ENCODE measurements around the gene RTBDN.

RTBDN gene

DNA sequence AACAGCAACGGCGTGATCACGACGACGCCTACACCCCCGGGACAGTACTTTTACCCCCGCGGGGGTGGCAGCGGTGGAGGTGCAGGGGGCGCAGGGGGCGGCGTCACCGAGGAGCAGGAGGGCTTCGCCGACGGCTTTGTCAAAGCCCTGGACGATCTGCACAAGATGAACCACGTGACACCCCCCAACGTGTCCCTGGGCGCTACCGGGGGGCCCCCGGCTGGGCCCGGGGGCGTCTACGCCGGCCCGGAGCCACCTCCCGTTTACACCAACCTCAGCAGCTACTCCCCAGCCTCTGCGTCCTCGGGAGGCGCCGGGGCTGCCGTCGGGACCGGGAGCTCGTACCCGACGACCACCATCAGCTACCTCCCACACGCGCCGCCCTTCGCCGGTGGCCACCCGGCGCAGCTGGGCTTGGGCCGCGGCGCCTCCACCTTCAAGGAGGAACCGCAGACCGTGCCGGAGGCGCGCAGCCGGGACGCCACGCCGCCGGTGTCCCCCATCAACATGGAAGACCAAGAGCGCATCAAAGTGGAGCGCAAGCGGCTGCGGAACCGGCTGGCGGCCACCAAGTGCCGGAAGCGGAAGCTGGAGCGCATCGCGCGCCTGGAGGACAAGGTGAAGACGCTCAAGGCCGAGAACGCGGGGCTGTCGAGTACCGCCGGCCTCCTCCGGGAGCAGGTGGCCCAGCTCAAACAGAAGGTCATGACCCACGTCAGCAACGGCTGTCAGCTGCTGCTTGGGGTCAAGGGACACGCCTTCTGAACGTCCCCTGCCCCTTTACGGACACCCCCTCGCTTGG is 42.1 kb downstream of the RTBDN start:
- DNase-seq (ENCODE audit: low spot score): peak; percentile 81

DNA sequence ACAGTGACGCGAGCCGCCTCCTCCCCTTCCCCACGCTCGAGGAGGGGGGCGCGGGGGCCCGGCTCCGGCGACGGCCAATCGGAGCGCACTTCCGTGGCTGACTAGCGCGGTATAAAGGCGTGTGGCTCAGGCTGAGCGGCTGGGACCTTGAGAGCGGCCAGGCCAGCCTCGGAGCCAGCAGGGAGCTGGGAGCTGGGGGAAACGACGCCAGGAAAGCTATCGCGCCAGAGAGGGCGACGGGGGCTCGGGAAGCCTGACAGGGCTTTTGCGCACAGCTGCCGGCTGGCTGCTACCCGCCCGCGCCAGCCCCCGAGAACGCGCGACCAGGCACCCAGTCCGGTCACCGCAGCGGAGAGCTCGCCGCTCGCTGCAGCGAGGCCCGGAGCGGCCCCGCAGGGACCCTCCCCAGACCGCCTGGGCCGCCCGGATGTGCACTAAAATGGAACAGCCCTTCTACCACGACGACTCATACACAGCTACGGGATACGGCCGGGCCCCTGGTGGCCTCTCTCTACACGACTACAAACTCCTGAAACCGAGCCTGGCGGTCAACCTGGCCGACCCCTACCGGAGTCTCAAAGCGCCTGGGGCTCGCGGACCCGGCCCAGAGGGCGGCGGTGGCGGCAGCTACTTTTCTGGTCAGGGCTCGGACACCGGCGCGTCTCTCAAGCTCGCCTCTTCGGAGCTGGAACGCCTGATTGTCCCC is 42.9 kb downstream of the RTBDN start, which contains the start of gene JUNB:
JUNB (plus strand) TSS at position 142 of the 706 bp plus-strand sequence; CDS start at position 428, 286 bp downstream.
- DNase-seq (ENCODE audit: low spot score): peak; percentile 98

- no peak for DNase-seq (ENCODE audit: low spot score)
These were observed 43.6 kb downstream of the RTBDN start for GRCh38 chr19:12790628-12791344.

DNA sequence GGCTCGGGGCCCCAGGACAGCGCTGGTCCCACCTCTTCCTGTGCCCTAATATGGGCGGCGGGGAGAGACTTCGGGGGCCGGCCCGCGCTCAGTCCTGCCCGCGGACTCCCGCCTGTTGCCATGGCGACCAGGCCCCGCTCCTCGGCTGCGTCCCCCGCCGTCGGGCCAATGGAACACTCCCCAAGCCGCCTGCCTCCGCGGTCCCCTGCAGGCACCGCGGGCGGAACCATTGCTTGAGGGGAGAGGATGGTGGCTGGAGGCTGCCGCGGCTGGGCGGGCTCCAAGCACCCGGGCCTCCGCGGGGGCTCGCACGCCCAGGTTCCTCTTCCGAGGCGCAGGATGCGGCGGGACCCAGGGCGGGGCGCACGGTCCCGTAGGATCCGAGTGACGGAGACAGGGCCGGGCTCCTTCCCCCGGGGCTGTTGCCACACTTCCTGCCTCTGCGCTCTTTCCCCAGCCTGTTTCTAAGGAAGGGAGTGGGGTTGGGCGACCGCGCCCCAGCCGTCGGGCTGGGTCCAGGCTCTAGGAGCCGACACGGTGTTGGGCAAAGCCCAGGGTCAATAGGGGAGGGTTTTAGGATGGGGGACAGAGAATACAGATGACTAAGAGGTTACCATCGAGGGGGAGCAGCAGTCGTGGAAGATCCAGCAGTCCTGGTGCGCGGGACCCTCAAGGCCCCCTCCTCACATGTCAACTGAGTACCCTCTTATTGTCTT is 44.3 kb downstream of the RTBDN start:
- peak; percentile 95 for DNase-seq (ENCODE audit: low spot score)

DNA sequence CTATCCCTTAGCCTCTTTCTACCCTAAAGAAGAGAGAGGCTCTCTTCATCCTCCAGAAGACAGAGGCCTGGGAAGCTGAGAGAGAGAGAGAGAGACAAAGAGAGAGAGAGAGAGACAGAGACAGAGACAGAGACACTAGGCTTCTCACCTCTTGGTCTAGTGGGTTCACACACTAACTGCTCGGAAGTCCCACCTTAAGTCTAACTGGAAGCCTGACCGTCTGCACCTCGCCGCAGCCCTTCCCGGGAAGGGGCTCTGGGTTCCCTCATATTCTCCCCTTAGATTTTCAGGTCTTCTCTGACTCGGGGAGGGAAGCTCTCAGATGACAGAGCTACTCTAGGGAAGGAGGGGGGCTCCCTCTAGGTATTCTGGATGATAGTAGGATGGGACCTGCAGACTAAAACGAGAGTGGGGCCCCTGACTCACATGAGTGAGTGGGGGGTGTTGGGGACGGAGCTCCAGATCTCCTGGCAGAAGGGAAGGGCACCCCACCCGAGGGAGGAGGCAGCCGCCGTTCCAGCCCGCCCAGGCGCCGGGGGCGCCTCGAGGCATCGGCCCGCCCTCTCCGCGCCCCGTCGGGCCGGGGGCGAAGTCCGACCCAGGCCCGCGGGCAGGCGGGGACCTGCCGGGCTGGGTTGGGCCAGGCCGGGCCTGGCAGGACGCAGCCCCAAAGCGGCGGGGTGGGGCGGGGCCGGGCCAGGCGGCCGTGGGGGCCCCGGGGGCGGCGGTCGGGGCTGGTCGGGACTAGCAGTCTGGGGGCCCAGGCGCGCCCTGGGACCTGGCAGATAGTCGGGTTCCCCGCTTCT is 45.1 kb downstream of the RTBDN start:
- DNase-seq (ENCODE audit: low spot score): no peak

DNA sequence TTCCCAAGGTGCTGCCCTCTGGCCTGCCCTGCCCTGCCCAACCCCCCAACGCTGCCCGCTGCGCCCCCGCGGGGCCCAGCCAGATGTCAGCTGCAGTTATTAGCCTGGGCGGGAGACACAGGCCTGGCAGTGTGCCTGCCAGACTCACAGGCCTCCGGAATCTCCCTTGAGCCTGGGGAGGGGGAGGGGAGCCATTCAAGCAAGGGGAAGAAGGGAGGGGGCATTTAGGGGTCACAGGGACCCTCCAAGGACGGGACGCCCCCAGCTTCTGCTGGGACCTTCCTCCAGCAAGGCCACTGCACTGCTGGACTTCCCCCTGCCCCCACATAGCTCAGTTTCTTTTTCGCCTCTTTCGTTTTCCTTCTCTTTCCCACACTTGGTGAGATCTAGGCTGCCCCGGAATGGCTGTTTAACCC is 45.7 kb downstream of the RTBDN start:
- no peak for DNase-seq (ENCODE audit: low spot score)

GRCh38 chr19:12788042-12788681 is 46.2 kb downstream of the RTBDN start:
- no peak for DNase-seq (ENCODE audit: low spot score)

- no peak for DNase-seq (ENCODE audit: low spot score)
These were observed 46.9 kb downstream of the RTBDN start for GRCh38 chr19:12787458-12787857.

DNA sequence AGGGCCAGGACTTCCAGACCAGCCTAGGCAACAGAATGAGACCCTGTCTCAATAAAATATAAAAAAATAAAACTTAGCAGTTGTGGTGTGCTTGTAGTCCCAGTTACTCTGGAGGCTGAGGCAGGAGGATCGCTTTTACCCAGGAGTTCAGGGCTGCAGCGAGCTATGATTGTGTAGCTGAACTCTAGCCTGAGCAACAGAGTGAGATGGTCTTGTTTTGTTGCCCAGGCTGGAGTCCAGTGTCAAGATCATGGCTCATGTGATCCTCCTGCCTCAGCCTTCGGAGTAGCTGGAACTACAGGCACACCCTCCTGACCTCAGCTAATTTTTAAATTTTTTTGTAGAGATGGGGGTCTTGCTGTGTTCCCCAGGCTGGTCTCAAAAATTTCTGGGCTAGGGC is 47.4 kb downstream of the RTBDN start:
- no peak for DNase-seq (ENCODE audit: low spot score)

GRCh38 chr19:12786141-12786870 is 48.1 kb downstream of the RTBDN start:
- DNase-seq (ENCODE audit: low spot score): no peak

GRCh38 chr19:12785431-12786031 is 48.8 kb downstream of the RTBDN start:
- no peak for DNase-seq (ENCODE audit: low spot score)

- peak; percentile 60 for DNase-seq (ENCODE audit: low spot score)
These were observed 49.4 kb downstream of the RTBDN start for GRCh38 chr19:12784871-12785430.

DNA sequence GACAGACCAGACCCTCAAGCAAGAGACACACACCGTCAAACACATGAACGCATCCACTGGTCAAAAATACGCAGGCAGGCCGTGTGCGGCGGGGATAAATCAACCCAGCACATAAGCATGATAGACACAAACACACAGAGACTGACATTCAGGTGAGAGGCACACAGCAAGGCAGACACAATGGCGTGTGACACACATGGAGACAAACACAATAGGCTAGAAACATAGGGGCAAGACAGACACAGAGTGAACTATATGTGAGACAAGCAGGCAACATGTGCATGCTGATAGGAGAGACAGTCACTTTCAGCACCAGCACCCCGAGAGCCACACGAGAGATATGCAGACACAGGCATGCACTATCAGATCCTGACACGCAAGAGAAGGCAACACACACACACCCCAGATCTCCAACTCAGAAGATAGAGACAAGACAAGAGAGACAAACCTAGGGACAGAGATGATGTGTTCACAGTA is 49.9 kb downstream of the RTBDN start:
- no peak for DNase-seq (ENCODE audit: low spot score)

- no peak for DNase-seq (ENCODE audit: low spot score)
These were observed 50.5 kb downstream of the RTBDN start for GRCh38 chr19:12783849-12784393.

DNA sequence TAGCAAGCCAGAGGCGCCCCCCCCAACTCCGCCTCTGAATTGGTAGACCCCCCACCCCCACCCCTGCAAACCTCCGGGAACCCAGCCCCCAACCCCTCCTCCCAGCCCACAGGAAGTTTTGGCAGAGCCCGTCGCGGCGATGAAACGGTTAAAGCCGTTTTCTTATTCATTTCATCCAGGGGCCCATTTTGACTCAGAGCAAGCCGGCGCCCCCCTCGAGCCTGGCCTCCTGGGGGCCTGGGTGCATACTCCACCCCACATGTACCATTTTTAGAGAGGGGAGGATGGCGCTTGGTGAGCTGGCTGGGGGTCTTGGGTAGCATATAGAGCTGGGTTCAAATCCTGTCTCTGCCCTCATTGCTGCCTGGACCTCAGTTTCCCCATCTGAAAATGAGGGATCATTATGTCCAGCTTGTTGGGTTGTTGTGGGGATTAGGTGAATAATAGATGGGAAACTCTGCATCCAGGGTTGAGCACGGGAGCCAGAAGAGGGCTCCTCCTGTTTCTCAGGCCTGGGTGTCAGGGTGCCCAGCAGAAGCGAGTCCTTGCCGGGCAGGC is 51.0 kb downstream of the RTBDN start:
- DNase-seq (ENCODE audit: low spot score): no peak

DNA sequence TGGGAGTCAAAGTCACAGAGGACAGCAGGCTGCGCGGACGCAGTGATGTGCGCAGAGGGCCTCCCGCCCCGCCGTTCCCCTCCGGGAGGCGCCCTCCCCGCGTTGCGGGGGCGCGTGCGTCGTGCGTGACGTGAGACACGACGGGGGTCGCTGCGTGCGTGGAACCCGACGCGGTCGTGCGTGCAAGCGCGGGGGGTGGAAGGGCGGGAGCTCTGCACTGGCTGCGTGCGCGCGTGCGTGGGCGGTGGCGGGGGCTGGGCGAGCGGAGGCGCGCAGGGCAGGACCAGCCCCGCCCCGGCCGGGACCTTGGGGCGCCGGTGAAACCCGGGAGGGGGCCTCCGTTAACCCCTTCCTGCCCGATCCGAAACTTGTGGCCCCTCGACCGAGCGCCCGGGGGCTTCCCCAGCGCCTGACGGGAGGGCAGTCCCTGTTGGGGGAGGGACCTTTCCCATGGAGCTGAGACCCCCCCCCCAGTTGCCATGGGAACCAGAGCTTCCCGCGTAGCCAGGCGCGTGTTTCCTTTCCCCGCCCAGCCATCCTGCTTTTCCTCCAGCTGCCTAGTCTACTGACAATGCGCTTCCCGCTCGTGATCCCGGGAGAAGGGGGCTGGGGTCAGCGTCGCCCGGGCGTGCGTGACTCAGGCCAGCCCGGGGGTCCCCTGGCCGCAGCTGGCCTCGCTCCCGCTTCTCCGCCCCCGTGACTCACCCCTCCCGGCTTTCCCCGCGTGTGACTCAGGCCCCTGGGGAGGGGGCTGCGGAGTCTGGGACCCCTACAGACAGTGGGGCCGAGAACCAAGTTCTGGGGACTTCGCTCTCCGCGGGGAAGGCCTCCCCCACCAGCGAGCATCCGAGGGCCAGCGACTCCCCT is 51.7 kb downstream of the RTBDN start:
- peak; percentile 91 for DNase-seq (ENCODE audit: low spot score)

DNA sequence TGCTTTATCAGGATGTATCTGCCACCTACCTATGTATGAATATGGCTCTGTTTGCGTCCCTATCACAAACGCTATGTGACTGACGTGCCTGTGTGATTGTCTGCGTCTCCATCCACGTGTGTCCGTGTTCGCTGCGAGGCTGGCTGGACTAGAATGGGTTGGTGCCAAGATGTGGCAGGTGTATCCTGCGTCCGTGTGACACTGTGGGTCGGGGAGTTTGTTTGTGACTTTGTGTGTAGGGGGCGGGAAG is 52.3 kb downstream of the RTBDN start:
- no peak for DNase-seq (ENCODE audit: low spot score)

All from left forelimb (tissue), 1 donor.